ENCODE measurements around the gene SF3A2.

SF3A2 gene

DNA sequence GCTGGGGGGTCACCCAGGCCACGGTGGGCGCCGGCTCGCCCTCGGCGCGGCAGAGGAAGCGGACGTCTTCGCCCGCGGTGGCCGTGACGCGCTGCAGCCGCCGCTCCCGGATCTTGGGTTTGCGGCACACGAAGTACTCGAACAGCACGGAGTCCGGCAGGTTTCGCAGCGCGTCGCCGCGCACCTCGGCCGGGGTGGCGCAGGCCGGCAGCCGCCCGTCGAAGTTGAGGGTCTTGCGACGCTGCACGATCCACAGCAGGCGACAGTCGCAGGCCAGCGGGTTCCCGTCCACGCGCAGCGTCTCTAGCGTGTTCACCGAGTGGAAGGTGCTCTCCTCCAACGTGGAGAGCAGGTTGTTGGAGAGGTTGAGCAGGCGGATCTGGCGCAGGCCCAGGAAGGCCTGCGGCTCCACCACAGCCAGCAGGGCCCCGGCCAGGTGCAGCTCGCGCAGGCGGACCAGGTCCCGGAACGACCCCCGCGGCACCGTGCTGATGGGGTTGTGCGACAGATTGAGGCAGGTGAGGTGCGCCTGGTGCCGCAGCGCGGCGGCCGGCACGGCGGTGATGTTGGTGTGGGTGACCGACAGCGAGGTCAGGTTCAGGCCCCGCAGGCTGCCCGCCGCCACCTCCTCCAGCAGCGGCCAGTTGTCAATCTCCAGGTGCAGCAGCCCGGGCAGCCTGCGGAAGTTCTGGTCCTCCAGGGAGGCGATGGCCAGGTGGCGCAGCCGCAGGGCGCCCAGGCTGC, 54.0 kb downstream of the SF3A2 start:
- H3K4me3 ChIP-seq (ENCODE audit: low read depth, low read length): no peak overlapping the region
- peaks cover 6% of the 10 kb centered on the region for H3K4me1 ChIP-seq
- TF ChIP-seq, protein P1, sequence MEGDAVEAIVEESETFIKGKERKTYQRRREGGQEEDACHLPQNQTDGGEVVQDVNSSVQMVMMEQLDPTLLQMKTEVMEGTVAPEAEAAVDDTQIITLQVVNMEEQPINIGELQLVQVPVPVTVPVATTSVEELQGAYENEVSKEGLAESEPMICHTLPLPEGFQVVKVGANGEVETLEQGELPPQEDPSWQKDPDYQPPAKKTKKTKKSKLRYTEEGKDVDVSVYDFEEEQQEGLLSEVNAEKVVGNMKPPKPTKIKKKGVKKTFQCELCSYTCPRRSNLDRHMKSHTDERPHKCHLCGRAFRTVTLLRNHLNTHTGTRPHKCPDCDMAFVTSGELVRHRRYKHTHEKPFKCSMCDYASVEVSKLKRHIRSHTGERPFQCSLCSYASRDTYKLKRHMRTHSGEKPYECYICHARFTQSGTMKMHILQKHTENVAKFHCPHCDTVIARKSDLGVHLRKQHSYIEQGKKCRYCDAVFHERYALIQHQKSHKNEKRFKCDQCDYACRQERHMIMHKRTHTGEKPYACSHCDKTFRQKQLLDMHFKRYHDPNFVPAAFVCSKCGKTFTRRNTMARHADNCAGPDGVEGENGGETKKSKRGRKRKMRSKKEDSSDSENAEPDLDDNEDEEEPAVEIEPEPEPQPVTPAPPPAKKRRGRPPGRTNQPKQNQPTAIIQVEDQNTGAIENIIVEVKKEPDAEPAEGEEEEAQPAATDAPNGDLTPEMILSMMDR (IDR thresholded peaks at IDR 0.05): no peak
- H3K9me3 ChIP-seq (ENCODE audit: control insufficient read depth, low read length): no peaks in the 10 kb centered on the region
- H3K27me3 ChIP-seq (ENCODE audit: control insufficient read depth, insufficient read depth, low read length): peaks cover 12% of the 10 kb centered on the region
- H2AFZ ChIP-seq: peak overlapping the region; percentile 50
- no peak overlapping the region for H3K27ac ChIP-seq
- peak overlapping the region; percentile 27 for H3K4me2 ChIP-seq (ENCODE audit: low read length)
- H3K79me2 ChIP-seq: no peaks in the 10 kb centered on the region
- H3K9ac ChIP-seq: no peak overlapping the region
- no peaks in the 10 kb centered on the region for H3K36me3 ChIP-seq (ENCODE audit: control insufficient read depth, insufficient read depth, low read length)

DNA sequence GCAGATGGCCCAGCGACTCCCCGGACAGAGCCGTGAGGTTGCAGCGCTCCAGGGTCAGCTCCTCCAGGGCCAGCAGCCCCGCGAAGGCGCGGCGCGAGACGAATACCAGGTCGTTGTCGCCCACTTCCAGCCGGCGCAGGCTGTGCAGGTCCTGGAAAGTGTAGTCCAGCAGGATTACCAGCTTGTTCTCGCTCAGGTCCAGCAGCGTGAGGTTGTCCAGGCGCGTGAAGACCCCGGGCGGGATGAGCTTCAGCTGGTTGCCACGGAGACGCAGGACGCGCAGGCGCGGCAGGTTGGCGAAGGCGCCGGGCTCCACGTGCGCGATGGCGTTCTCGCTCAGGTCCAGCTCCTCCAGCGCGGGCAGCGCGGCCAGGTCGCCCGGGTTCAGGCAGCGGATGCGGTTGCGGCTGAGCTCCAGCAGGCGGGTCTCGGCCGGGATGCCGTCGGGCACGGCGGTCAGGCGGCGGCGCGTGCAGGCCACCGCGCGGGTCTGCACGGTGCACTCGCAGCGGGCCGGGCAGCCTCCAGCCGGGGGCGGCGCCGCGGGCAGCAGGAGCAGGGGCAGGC, 54.6 kb downstream of the SF3A2 start:
- H3K4me3 ChIP-seq (ENCODE audit: low read depth, low read length): no peak overlapping the region
- peak overlapping the region; percentile 42 for H2AFZ ChIP-seq

DNA sequence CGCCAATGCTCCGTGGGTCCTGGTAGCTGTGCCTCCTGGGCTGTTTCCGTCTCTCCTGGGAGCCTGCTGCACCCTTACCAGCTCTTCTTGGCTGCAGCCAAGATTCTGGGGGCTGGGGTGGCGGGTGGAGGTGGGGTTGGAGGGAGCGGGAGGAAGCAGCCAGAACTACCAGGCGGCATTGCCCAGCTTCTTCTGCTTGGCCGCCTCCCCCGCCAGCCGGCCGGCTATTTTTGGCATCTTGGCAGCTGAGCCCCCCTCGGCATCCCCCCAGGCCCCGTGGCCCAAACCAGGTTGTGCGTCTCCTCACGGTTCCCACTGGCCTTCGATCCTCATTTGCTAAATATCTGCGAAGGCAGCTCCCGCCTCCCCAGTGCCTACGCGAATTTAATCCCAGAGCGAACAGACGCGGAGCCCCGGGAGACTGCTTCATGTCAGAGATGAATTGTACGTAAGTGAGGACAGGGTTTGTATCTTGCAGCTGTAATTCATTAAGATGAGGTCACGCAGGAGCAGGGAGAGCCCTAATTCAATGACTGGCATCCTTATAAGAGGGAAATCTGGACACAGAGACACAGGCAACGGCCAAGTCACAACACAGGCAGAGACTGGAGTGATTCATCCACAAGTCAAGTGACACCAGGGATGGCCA, 58.2 kb downstream of the SF3A2 start:
- TF ChIP-seq, protein P1 (IDR thresholded peaks at IDR 0.05): no peak
- Histone ChIP-seq H3K4me2 (ENCODE audit: low read length) (no peak overlapping the region), H3K9ac (no peak overlapping the region), H3K36me3 (ENCODE audit: control insufficient read depth, insufficient read depth, low read length) (no peaks in the 10 kb centered on the region), H2AFZ (no peak overlapping the region), H3K4me3 (ENCODE audit: low read depth, low read length) (no peak overlapping the region), H3K27me3 (ENCODE audit: control insufficient read depth, insufficient read depth, low read length) (peaks cover 6% of the 10 kb centered on the region), H3K27ac (no peak overlapping the region), H3K79me2 (no peaks in the 10 kb centered on the region), H3K4me1 (peaks cover 6% of the 10 kb centered on the region), H3K9me3 (ENCODE audit: control insufficient read depth, low read length) (no peaks in the 10 kb centered on the region)

More for the DNA sequence above, 54.6 kb downstream of the SF3A2 start:
- H3K4me1 ChIP-seq: peaks cover 6% of the 10 kb centered on the region
- H3K27ac ChIP-seq: no peak overlapping the region
- H3K9ac ChIP-seq: no peak overlapping the region
- no peaks in the 10 kb centered on the region for H3K9me3 ChIP-seq (ENCODE audit: control insufficient read depth, low read length)
- H3K36me3 ChIP-seq (ENCODE audit: control insufficient read depth, insufficient read depth, low read length): no peaks in the 10 kb centered on the region
- TF ChIP-seq, protein P1 (IDR thresholded peaks at IDR 0.05): no peak
- H3K79me2 ChIP-seq: no peaks in the 10 kb centered on the region
- H3K4me2 ChIP-seq (ENCODE audit: low read length): peak overlapping the region; percentile 27
- peaks cover 12% of the 10 kb centered on the region for H3K27me3 ChIP-seq (ENCODE audit: control insufficient read depth, insufficient read depth, low read length)

DNA sequence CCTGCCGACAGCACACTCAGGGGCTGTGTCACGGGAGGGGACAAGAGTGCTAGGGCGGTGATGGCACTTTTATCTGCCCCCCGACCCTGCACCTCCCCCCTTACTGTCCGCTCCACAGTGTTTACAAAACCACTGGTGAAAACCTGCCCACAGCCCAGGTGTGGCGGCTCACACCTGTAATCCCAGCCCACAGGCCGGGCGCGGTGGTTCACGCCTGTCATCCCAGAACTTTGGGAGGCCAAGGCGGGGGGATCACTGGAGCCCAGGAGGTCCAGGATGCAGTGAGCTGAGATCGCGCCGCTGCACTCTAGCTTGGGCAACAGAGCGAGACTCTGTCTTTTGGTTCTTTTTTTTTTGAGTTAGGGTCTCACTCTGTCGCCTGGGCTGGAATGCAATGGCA, 59.5 kb downstream of the SF3A2 start:
- Histone ChIP-seq H3K36me3 (ENCODE audit: control insufficient read depth, insufficient read depth, low read length) (no peaks in the 10 kb centered on the region), H3K79me2 (no peaks in the 10 kb centered on the region), H3K27me3 (ENCODE audit: control insufficient read depth, insufficient read depth, low read length) (peaks cover 6% of the 10 kb centered on the region), H3K9ac (no peak overlapping the region), H3K4me1 (peaks cover 3% of the 10 kb centered on the region), H2AFZ (no peak overlapping the region), H3K4me2 (ENCODE audit: low read length) (no peak overlapping the region), H3K27ac (no peak overlapping the region), H3K4me3 (ENCODE audit: low read depth, low read length) (no peak overlapping the region), H3K9me3 (ENCODE audit: control insufficient read depth, low read length) (no peaks in the 10 kb centered on the region)
- TF ChIP-seq, protein P1 (IDR thresholded peaks at IDR 0.05): no peak

Data from parathyroid adenoma (tissue), 2 donors.